Neural cell (in vitro differentiated cells): ENCODE measurements around the gene OR10G2.

Experiments used
- CTCF ChIP-seq: fragments of 450-650 bp; IDR thresholded peaks from 2 replicates; pipeline ENCODE4 v1.5.1; 2014; ENCODE audit warnings: antibody characterized with exemption, mild to moderate bottlenecking, moderate library complexity; ENCODE audit not compliant: poor library complexity, severe bottlenecking
- EP300 ChIP-seq: fragments of 450-650 bp; conservative IDR thresholded peaks from 2 replicates; pipeline ENCODE4 v1.6.1; 2014; ENCODE audit warnings: antibody characterized with exemption, mild to moderate bottlenecking, moderate library complexity; ENCODE audit not compliant: poor library complexity, severe bottlenecking
- EZH2 ChIP-seq: fragments of 200-600, 300-800 bp; shearing (Covaris generic), sonication (generic); IDR thresholded peaks from 2 replicates; pipeline ENCODE4 v1.6.1; 2014; ENCODE audit warnings: antibody characterized with exemption, low read length, borderline replicate concordance, mild to moderate bottlenecking; ENCODE audit not compliant: insufficient read depth, poor library complexity, severe bottlenecking
- MXI1 ChIP-seq: fragments of 450-650 bp; conservative IDR thresholded peaks from 2 replicates; pipeline ENCODE4 v1.6.1; 2014; ENCODE audit warnings: antibody characterized with exemption, mild to moderate bottlenecking; ENCODE audit not compliant: poor library complexity, severe bottlenecking
- POLR2AphosphoS5 ChIP-seq: IDR thresholded peaks from 2 replicates; pipeline ENCODE4 v1.6.1; 2012
- RAD21 ChIP-seq: fragments of 450-650 bp; conservative IDR thresholded peaks from 2 replicates; pipeline ENCODE4 v1.6.1; 2014; ENCODE audit warnings: antibody characterized with exemption, mild to moderate bottlenecking, moderate library complexity

DNA sequence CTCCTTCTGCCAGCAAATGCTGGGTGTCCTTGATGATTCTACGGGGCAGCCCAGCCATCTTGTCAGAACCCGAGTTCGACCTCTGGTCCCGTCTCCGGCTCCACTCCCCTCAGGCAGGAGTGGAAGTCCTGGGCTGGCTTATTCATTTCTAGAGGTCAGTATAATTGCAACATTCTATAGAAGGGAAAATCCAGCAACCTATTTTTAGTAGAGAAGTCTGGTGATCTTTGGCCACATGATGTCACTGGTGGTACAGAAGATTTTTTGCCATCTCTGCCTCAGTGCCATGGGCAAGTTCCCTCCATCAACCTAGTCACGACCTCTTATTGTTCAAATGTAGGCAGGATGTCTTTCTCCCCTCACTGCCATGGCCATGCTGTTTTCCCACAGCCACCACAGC is 22.4 kb downstream of the OR10G2 start:
- TF ChIP-seq EZH2, result no peak
- TF ChIP-seq EP300, result no peak
- no peak for TF ChIP-seq CTCF
- no peak for TF ChIP-seq RAD21
- TF ChIP-seq MXI1, result no peak
- no peak for TF ChIP-seq POLR2AphosphoS5
